ENCODE measurements around the gene KCNJ11. TPM values are rescaled to one million over a fixed set of nuclear protein-coding genes. Genes with fewer than 3 reads are reported as not detected.

The KCNJ11 gene
- total and polyA plus RNA-seq, 2 donors (not counting 3 experiments of a cell fraction or from before 2014, with no cell fraction given) = 0.04 TPM; not detected in 1

- ChIA-PET CTCF (interaction anchor here (1.1 to 2.6 kb wide), 4 partner anchors 111 to 140 kb away, joined by 4 to 31 read pairs (median 5); no protein-coding TSS in a partner anchor), POLR2A (no interaction called here)
- Histone ChIP-seq H3K9ac (replicated peaks; ENCODE audit: extremely low read depth, insufficient read depth, low read length) (no peak overlapping the region), H3K79me2 (ENCODE audit: control insufficient read depth, insufficient read depth, low read length) (no peaks in the 10 kb centered on the region), H3K27me3 (ENCODE audit: control insufficient read depth in 2 of 2, insufficient read depth in 2 of 2, low read length in 2 of 2) (peaks cover 8 to 14% of the 10 kb centered on the region in 2 experiments), H3K9me3 (replicated peaks; ENCODE audit: control insufficient read depth, insufficient read depth, low read length) (no peaks in the 10 kb centered on the region), H4K20me1 (replicated peaks; ENCODE audit: control insufficient read depth, extremely low read depth, insufficient read depth, low read length) (no peaks in the 10 kb centered on the region), H3K27ac (ENCODE audit: insufficient read depth, low read depth, low read length) (no peak overlapping the region), H3K4me2 (ENCODE audit: insufficient read depth, low read length) (no peak overlapping the region), H3K36me3 (ENCODE audit: control insufficient read depth in 2 of 2, extremely low read depth in 1 of 2, insufficient read depth in 2 of 2, low read length in 2 of 2) (no peaks in the 10 kb centered on the region), H2AFZ (ENCODE audit: low read depth, low read length) (no peak overlapping the region), H3K4me1 (ENCODE audit: control insufficient read depth, extremely low read depth, insufficient read depth, low read length) (no peaks in the 10 kb centered on the region), H3K4me3 (replicated peaks in 1 of 3; ENCODE audit: insufficient read depth in 1 of 3, low read depth in 1 of 3, low read length in 3 of 3) (no peak overlapping the region), H3K9me1 (replicated peaks; ENCODE audit: control insufficient read depth, extremely low read depth, insufficient read depth, low read length) (no peaks in the 10 kb centered on the region)
- intact Hi-C loops (cut with micrococcal nuclease) (loop anchor here (10.0 kb wide), 1 partner anchor 603 kb away; no protein-coding TSS in a partner anchor), dilution Hi-C loops (cut with MboI; ENCODE audit: extremely low pct_ligation_motif_present, low sequenced_read_pairs) (no loop called here)
- no peak for TF ChIP-seq MYC (IDR thresholded peaks at IDR 0.05; ENCODE audit: low read depth, low read length)
- DNase-seq (ENCODE audit: low read depth, low spot score) (no peak), FAIRE-seq (no peak)
- BruUV-seq (replicated peaks) = no TSS peak
These were observed 648 bp downstream of the KCNJ11 start for GRCh38 chr11:17387811-17388210.

- Histone ChIP-seq H3K79me2 (ENCODE audit: control insufficient read depth, insufficient read depth, low read length) (no peaks in the 10 kb centered on the region), H3K36me3 (ENCODE audit: control insufficient read depth in 2 of 2, extremely low read depth in 1 of 2, insufficient read depth in 2 of 2, low read length in 2 of 2) (no peaks in the 10 kb centered on the region), H3K9me3 (replicated peaks; ENCODE audit: control insufficient read depth, insufficient read depth, low read length) (no peaks in the 10 kb centered on the region), H3K27me3 (ENCODE audit: control insufficient read depth in 2 of 2, insufficient read depth in 2 of 2, low read length in 2 of 2) (peaks cover 8 to 14% of the 10 kb centered on the region in 2 experiments), H3K9me1 (replicated peaks; ENCODE audit: control insufficient read depth, extremely low read depth, insufficient read depth, low read length) (no peaks in the 10 kb centered on the region), H3K4me3 (replicated peaks in 1 of 3; ENCODE audit: insufficient read depth in 1 of 3, low read depth in 1 of 3, low read length in 3 of 3) (no peak overlapping the region), H3K4me2 (ENCODE audit: insufficient read depth, low read length) (no peak overlapping the region), H2AFZ (ENCODE audit: low read depth, low read length) (no peak overlapping the region), H3K4me1 (ENCODE audit: control insufficient read depth, extremely low read depth, insufficient read depth, low read length) (no peaks in the 10 kb centered on the region), H3K9ac (replicated peaks; ENCODE audit: extremely low read depth, insufficient read depth, low read length) (no peak overlapping the region), H4K20me1 (replicated peaks; ENCODE audit: control insufficient read depth, extremely low read depth, insufficient read depth, low read length) (no peaks in the 10 kb centered on the region), H3K27ac (ENCODE audit: insufficient read depth, low read depth, low read length) (no peak overlapping the region)
- dilution Hi-C loops (cut with MboI; ENCODE audit: extremely low pct_ligation_motif_present, low sequenced_read_pairs) = no loop called here
- intact Hi-C loops (cut with micrococcal nuclease) = loop anchor here (10.0 kb wide), 1 partner anchor 602 kb away; no protein-coding TSS in a partner anchor
- DNase-seq (ENCODE audit: low read depth, low spot score) = no peak
- CTCF ChIA-PET = interaction anchor here (0.6 to 5.9 kb wide), 12 partner anchors 10 to 156 kb away, joined by 3 to 128 read pairs (median 4); no protein-coding TSS in a partner anchor
- no peak for TF ChIP-seq MAX (IDR thresholded peaks at IDR 0.05; ENCODE audit: insufficient read depth, insufficient read length)
- no peak for TF ChIP-seq CTCF (IDR thresholded peaks at IDR 0.05; ENCODE audit: extremely low read depth in 1 of 2, insufficient read depth in 1 of 2, low read depth in 1 of 2, low read length in 2 of 2)
- no peak for TF ChIP-seq EZH2 (IDR thresholded peaks at IDR 0.05; ENCODE audit: borderline replicate concordance, low read depth, low read length, severe bottlenecking)
- TF ChIP-seq MYC (IDR thresholded peaks at IDR 0.05; ENCODE audit: low read depth, low read length) = no peak
- no peak for TF ChIP-seq JUN (IDR thresholded peaks at IDR 0.05; ENCODE audit: borderline replicate concordance, insufficient read depth, insufficient read length, low read depth)
- no peak for TF ChIP-seq GATA2 (IDR thresholded peaks at IDR 0.05; ENCODE audit: insufficient read depth, insufficient read length, low read depth, low read length)
- TF ChIP-seq FOS (IDR thresholded peaks at IDR 0.05; ENCODE audit: borderline replicate concordance, insufficient read depth, low read length) = no peak
- no peak for TF ChIP-seq POLR2A (IDR thresholded peaks at IDR 0.05; ENCODE audit: low read depth, low read length)
- no peak for TF ChIP-seq POLR2AphosphoS5 (IDR thresholded peaks at IDR 0.05; ENCODE audit: insufficient read depth, low read depth, low read length)
- no peak for FAIRE-seq
- POLR2A ChIA-PET = no interaction called here
- no TSS peak for BruUV-seq (replicated peaks)
These were observed 1.2 kb downstream of the KCNJ11 start for GRCh38 chr11:17387254-17387653.

Data from endothelial cell of umbilical vein (primary cell).